Astrocyte (in vitro differentiated cells and primary cell): Measurements from ENCODE around the gene CNIH1.

Experiments used
- CTCF ChIP-seq: IDR thresholded peaks from 2 replicates; pipeline ENCODE4 v1.5.1; 2011; ENCODE audit warnings: low read depth, mild to moderate bottlenecking, inconsistent platforms, low read length, moderate library complexity; ENCODE audit not compliant: insufficient read depth
- EZH2 ChIP-seq: IDR thresholded peaks from 2 replicates; pipeline ENCODE4 v1.6.1; 2012; ENCODE audit warnings: mild to moderate bottlenecking, low read length, inconsistent platforms; ENCODE audit not compliant: insufficient read depth

- TF ChIP-seq CTCF (no peak), EZH2 (no peak)
Measured at GRCh38 chr14:54480830-54481562, 39.8 kb upstream of the CNIH1 start.
